Fibroblast of skin of scalp (primary cell): ENCODE measurements around the gene PCDHGB6.
"Not testable (repeated sequence)": the region's sequence is repeated elsewhere in the genome, so short reads cannot be mapped to it uniquely, and the experiment has no call there.

ENCODE experiments used
- DNase-seq: peaks from one replicate; pipeline ENCODE4 v3.0.0-alpha.2; 2013

PCDHGB6 gene

GRCh38 chr5:141419074-141419880 is 11.5 kb downstream of the PCDHGB6 start:
- DNase-seq, result no peak

GRCh38 chr5:141420855-141421488 is 13.2 kb downstream of the PCDHGB6 start, which contains the start of gene PCDHGA11:
Gene PCDHGA11, plus strand, starts transcription at chr5:141421051. Its CDS starts 177 bp downstream, at chr5:141421228.
- DNase-seq, result peak; percentile 71

GRCh38 chr5:141421489-141421855 is 13.7 kb downstream of the PCDHGB6 start:
- no peak for DNase-seq

- no peak for DNase-seq
Observed at GRCh38 chr5:141422742-141423291, 15.0 kb downstream of the PCDHGB6 start.

GRCh38 chr5:141427783-141428426 is 20.1 kb downstream of the PCDHGB6 start:
- no peak for DNase-seq

- DNase-seq, result peak; percentile 91
Observed at GRCh38 chr5:141430332-141431113, 22.7 kb downstream of the PCDHGB6 start, which contains the start of gene PCDHGA12. Gene PCDHGA12, plus strand, starts transcription at chr5:141430507. Its CDS starts 253 bp downstream, at chr5:141430760.

GRCh38 chr5:141431286-141431685 is 23.5 kb downstream of the PCDHGB6 start:
- peak; percentile 32 for DNase-seq

- not testable (repeated sequence) for DNase-seq
Observed at GRCh38 chr5:141432308-141432707, 24.5 kb downstream of the PCDHGB6 start.

- not testable (repeated sequence) for DNase-seq
Observed at GRCh38 chr5:141432726-141433125, 24.9 kb downstream of the PCDHGB6 start.

- peak; percentile 27 for DNase-seq
Observed at GRCh38 chr5:141434006-141434405, 26.2 kb downstream of the PCDHGB6 start.

- peak; percentile 56 for DNase-seq
Observed at GRCh38 chr5:141437221-141437620, 29.4 kb downstream of the PCDHGB6 start.

- DNase-seq, result peak; percentile 69
Observed at GRCh38 chr5:141439411-141440141, 31.8 kb downstream of the PCDHGB6 start.

- no peak for DNase-seq
Observed at GRCh38 chr5:141440341-141440740, 32.5 kb downstream of the PCDHGB6 start.

GRCh38 chr5:141441571-141442170 is 33.9 kb downstream of the PCDHGB6 start:
- DNase-seq, result no peak
